Measurements from ENCODE around the gene RBM8A.

DNA sequence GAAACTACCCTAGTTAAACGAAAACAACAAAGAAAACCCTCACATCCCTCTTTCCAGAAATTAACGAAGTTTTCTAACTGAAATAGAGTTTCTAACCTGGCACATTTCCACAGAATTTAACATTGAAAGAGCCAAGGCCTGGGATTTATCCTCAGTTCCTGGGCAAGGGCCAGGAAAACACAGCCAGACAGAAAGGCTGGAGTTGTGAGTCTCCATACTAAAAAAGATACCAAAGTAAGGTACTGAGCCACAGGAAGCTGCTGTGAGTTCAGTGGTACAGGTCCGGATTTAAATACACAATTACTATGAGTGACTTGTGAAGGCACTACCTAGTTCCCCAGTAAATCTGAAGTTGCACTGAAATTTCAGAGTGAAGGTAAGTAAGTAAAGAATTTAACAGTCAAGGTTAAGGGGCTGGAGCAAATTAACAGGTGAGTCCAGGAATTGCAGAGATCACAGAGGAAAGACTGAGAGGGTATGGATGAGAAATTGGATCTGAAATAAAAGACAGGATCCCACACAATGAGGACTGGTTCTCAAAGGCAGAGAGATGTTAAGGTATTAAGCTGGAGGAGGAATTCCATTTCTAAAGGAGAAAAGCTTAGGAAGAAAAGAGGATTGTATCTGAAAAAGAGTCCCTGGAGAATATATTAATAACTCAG lies 29.6 kb upstream of the RBM8A start:
- TF ChIP-seq, protein P1, sequence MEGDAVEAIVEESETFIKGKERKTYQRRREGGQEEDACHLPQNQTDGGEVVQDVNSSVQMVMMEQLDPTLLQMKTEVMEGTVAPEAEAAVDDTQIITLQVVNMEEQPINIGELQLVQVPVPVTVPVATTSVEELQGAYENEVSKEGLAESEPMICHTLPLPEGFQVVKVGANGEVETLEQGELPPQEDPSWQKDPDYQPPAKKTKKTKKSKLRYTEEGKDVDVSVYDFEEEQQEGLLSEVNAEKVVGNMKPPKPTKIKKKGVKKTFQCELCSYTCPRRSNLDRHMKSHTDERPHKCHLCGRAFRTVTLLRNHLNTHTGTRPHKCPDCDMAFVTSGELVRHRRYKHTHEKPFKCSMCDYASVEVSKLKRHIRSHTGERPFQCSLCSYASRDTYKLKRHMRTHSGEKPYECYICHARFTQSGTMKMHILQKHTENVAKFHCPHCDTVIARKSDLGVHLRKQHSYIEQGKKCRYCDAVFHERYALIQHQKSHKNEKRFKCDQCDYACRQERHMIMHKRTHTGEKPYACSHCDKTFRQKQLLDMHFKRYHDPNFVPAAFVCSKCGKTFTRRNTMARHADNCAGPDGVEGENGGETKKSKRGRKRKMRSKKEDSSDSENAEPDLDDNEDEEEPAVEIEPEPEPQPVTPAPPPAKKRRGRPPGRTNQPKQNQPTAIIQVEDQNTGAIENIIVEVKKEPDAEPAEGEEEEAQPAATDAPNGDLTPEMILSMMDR (conservative IDR thresholded peaks at IDR 0.05; ENCODE audit: low read depth, low read length), result no peak
- TF ChIP-seq EZH2phosphoT487 (IDR thresholded peaks at IDR 0.05; ENCODE audit: borderline replicate concordance, low read length), result no peak
- no peak for TF ChIP-seq EZH2 (IDR thresholded peaks at IDR 0.05; ENCODE audit: low read length, unreplicated experiment)

Measured in PC-3 (cell line).